ENCODE data around the gene ITGA7.

DNA sequence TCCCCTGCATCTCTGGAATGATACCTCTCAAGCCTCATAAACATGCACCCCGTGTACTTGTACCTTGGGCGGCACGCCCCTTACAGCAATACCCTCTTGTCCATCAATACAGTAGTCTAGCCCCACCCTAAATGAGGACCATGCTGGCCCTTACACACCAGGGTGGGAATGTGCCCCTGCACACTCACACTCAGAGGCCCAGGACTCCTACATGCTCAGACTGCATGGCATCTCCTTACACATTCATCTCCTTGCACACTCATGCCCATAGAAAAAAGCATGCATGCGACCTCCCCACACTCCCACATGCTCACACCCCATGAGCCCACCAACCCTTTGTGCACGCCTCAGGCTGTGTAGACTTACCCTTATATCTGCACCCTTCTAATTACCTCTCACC, 22.0 kb downstream of the ITGA7 start:
- TF ChIP-seq RARB (CRISPR knock-in tag; IDR thresholded peaks at IDR 0.05) (no peak), TCF4 (CRISPR knock-in tag; IDR thresholded peaks at IDR 0.05; ENCODE audit: borderline replicate concordance) (no peak), ZFP30 (CRISPR knock-in tag; IDR thresholded peaks at IDR 0.05) (no peak)

Measured in SK-N-SH treated with all-trans-retinoic acid at 6 μM for 48 hours (cell line).